ENCODE results near the gene CDC7. TPM values are rescaled to one million over a fixed set of nuclear protein-coding genes. Genes with fewer than 3 reads are reported as not detected.
A peak's percentile ranks its signal among the peaks of the same experiment; 100 is the strongest.
"Not testable (repeated sequence)": the region's sequence is repeated elsewhere in the genome, so short reads cannot be mapped to it uniquely, and the experiment has no call there.

Gene CDC7
- 16.4 and 19.2 TPM in 2 replicates for total RNA-seq (2014; rRNA removed; shearing (Covaris generic))
- 14.2 and 16.5 TPM in 2 replicates for polyA plus RNA-seq (2015; cell fraction: cytosol; rRNA removed)
- 38.0 and 41.6 TPM in 2 replicates for polyA plus RNA-seq (2015; cell fraction: nucleus; rRNA removed)

- peak; percentile 90 for DNase-seq (ENCODE audit: low read depth)
These were observed at the start of gene CDC7 for GRCh38 chr1:91500756-91501522. Gene CDC7 (plus strand): TSS chr1:91500851. CDS start chr1:91501717, 866 bp downstream.

- no peak for DNase-seq (ENCODE audit: low read depth)
These were observed 46.5 kb upstream of the CDC7 start for GRCh38 chr1:91454136-91454535.

GRCh38 chr1:91455334-91455733 lies 45.3 kb upstream of the CDC7 start:
- no peak for DNase-seq (ENCODE audit: low read depth)

- no peak for DNase-seq (ENCODE audit: low read depth)
These were observed 44.8 kb upstream of the CDC7 start for GRCh38 chr1:91455896-91456295.

GRCh38 chr1:91465350-91465749 lies 35.3 kb upstream of the CDC7 start:
- not testable (repeated sequence) for DNase-seq (ENCODE audit: low read depth)

- DNase-seq (ENCODE audit: low read depth): no peak
These were observed 24.0 kb upstream of the CDC7 start for GRCh38 chr1:91476533-91477217.

GRCh38 chr1:91487469-91487868 lies 13.2 kb upstream of the CDC7 start:
- no peak for DNase-seq (ENCODE audit: low read depth)

- no peak for DNase-seq (ENCODE audit: low read depth)
These were observed 10.2 kb upstream of the CDC7 start for GRCh38 chr1:91490501-91490900.

- no peak for DNase-seq (ENCODE audit: low read depth)
These were observed 2.6 kb upstream of the CDC7 start for GRCh38 chr1:91498035-91498434.

GRCh38 chr1:91498498-91499245 lies 2.0 kb upstream of the CDC7 start:
- DNase-seq (ENCODE audit: low read depth): no peak

GRCh38 chr1:91499346-91499745 lies 1.3 kb upstream of the CDC7 start:
- no peak for DNase-seq (ENCODE audit: low read depth)

- no peak for DNase-seq (ENCODE audit: low read depth)
These were observed 521 bp upstream of the CDC7 start for GRCh38 chr1:91499904-91500755.

- DNase-seq (ENCODE audit: low read depth): no peak
These were observed 836 bp downstream of the CDC7 start for GRCh38 chr1:91501523-91501851.

- DNase-seq (ENCODE audit: low read depth): no peak
These were observed 1.5 kb downstream of the CDC7 start for GRCh38 chr1:91501971-91502671.

- DNase-seq (ENCODE audit: low read depth): peak; percentile 18
These were observed 2.1 kb downstream of the CDC7 start for GRCh38 chr1:91502672-91503184.

GRCh38 chr1:91503332-91503900 lies 2.8 kb downstream of the CDC7 start:
- no peak for DNase-seq (ENCODE audit: low read depth)

GRCh38 chr1:91503975-91504530 lies 3.4 kb downstream of the CDC7 start:
- no peak for DNase-seq (ENCODE audit: low read depth)

GRCh38 chr1:91505086-91505485 lies 4.4 kb downstream of the CDC7 start:
- DNase-seq (ENCODE audit: low read depth): no peak

- DNase-seq (ENCODE audit: low read depth): no peak
These were observed 5.4 kb downstream of the CDC7 start for GRCh38 chr1:91506071-91506470.

GRCh38 chr1:91507328-91507727 lies 6.7 kb downstream of the CDC7 start:
- no peak for DNase-seq (ENCODE audit: low read depth)
